CD4-positive, alpha-beta T cell treated with Interleukin-17A for 4 hours (primary cell): ENCODE measurements around the gene RARRES1.
"Not testable (repeated sequence)": the region's sequence is repeated elsewhere in the genome, so short reads cannot be mapped to it uniquely, and the experiment has no call there.

Experiments
- DNase-seq: peaks from one replicate; pipeline ENCODE4 v3.0.0-alpha.2; 2020; ENCODE audit warnings: mixed read lengths

Gene RARRES1

DNA sequence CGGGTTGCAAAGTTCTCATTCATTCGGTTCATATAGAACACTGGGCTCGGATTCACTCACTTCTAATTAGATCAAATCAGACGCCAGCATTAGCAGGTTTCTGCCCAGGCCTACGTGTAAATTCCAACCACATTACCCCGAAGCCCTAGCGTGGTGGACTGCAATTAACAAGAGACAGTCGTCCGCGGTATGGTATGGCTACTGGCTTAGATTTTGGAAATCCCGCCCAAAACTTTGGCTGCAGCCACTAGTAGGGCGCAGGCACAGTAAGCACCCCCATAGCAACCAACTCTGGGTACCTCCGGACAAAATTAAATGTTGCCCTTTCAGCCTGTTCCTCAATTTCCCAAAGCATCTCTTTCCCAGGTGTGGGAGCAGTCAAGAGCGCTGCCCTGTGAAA is 771 bp downstream of the RARRES1 start:
- no peak for DNase-seq

DNA sequence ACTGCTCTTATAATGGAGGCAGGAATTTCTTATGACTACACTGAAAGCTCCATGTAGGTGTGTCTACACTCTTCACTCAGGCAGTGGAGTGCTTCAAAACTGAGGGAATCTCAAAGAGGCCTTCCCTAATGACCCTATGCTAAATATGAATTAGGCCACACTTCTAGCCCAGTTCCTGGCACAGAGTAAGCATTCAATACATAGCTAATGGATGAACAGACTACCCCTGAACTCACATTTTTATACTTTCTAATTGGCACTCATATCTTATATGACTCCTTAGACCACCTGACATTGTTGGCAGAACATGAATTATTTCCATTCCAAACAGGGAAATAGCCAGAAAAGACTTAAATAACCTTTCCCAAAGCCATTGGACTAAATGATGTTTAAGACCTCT is 3.4 kb downstream of the RARRES1 start:
- no peak for DNase-seq

DNA sequence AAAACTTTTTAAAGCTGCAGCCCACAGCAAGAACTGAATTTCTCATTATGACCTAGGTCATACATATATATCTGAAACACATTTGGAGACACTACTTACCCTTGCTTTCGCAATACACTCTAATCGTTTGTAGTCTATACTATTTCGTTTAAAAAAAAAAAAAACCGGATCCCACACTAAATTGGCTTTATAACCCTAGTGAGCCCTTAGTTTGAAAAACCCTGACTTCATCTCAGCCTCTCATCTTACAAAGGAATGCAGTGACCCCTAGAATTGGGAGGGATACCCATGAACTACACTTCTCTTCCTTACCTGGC is 4.2 kb downstream of the RARRES1 start:
- no peak for DNase-seq

DNA sequence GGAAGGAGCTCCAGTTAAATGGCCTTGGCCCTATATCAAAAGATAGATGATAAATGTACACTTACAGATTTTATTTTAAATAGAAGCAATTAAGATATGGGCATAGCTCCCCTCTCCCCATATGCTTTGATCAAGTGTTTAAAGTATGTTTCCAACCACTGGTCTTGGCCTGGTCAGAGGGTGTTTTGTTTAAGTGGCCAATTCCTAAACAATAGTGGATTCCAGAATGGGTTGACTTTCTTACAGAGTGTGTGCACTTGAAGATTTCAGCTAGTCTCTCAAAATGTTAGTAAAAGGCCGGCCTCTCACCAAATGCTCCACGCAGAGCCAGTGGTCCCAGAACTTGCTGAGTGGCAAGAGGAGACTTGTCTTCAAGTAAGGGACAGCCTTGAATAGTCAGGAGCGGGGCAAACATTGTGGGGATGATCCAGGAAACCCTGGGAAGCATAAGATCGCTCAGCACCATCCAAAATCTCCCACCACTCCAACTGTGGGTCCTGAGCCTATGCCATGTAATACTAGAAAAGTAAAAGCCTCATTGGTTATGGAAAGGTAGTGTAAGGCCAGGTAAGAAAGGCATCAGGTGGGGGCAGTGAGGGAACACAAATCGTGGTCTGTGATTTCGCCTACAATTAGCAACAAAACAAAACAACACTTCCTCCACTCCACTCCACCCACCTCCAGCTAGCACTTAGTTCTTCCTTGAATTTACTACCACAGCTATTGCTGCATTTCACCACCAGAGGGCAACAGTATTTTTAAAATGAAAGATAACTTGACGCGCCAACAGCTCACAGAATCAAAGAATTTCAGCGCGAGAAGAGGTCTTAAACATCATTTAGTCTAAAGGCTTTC is 4.8 kb downstream of the RARRES1 start:
- peak; percentile 58 for DNase-seq

DNA sequence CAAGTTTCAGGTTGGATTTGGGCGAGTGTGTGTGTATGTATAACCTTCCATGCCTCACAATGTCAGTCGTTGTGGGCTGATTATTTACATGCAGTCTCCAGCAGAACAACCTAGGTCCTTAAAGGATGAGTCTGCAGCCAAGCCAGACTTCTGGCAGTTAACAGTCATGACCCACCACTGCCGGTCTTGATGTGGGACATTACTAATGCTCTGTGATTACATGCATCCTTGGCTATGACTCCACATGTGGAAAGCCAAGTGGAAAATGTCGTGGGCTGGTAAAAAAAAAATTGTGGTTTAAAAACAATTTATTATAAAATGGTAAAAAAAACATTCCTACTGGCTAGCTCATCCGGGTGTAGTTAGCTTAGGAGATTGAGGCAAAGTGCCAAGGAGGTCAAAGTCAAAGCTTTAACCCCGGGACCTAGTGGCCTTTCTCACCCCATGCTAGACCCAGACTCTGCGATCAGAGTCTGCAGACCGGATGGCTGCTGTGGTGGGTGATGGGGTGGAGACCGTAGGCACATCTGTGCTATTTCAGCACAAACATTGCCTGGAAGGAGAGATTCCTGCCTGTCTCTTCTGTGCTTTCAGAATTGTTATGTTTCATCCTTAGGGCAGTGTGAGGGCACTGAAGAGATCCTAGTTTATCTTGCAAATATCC is 6.8 kb downstream of the RARRES1 start:
- no peak for DNase-seq

DNA sequence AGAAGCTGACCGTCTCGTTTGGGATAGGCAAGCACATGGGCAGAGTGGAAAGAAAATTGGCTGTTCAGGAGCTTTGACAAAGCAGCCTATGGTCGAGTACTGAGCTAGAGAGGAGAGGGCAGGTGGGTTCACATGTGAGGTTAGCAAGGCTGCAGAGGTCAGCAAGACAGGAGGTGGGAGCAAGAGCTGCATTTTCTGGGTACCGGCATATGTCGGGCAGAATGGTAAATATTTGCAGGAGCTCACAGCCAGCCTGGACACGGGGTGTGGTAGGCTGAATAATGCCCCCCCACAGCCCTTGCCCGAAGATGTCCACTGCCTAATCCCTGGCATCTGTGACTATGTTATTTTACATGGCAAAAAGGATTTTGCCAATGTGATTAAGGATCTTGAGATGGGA is 8.3 kb downstream of the RARRES1 start:
- DNase-seq, result no peak

DNA sequence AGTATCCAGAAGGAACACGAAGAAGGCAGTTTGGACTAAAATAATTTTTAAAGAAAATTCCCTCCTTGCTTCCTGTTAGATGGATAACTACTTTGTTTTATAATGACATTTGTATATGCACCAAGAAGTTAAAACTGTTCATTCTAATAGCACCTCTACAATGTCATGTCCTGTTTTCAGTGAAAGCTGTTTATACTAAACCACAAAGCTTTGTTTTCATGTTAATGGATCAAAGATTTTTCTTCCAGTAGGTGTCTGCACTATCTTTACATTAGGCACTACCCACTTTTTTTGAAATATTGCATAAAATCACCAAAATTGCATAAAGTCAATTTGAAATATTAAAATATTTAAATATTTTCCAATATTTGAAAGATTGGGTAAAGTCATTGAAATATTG is 10.1 kb downstream of the RARRES1 start:
- DNase-seq, result no peak

DNA sequence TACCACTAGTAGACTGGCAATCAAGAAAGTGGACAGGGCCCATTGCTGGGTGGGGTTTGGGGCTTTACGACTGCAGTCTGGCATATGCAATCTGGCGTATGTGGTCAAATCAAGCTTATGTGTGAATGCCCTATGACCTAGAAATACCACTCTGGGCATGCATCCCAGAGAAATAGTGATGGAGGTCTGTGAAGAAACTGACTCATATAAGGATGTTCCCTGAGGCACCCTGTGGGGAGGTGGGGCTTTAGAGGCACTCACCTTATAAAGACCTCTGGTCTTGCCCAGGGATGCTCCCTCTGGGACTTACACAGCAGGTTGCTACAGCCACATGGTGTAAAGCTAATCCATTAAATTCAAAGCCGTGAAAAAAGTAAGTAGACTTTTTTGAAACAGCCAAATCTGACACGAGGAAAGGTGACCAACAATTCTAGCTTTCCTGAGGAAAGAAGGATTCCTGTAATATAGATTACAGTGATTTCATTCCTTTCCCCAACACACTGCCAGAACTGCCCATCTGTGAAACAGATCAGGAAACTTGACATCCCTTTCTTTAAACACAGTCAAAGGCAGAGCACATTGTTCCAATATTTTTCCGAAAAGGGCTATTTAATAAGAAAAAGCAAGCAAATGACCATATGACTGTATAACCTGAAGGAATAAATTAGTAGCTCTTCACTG is 13.6 kb downstream of the RARRES1 start:
- no peak for DNase-seq

DNA sequence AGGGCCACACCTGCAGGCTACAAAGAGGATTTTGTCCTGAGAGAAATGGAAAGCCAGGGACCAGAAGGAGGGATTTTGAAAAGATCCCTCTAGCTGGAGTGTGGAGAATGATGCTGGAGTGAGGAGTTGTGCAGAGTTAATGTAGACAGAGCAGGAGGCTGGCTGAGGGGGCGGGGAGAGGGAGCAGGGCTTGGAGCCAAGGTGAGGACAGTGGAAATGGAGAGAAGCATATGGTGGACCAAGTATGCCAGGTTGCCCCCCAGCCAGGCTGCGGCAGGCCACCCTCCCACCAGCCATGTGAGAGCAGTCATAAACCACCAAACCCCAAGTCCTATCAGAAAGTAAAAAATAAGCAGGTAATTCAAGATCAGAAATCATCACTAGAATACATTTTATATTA is 14.7 kb downstream of the RARRES1 start:
- DNase-seq, result no peak

DNA sequence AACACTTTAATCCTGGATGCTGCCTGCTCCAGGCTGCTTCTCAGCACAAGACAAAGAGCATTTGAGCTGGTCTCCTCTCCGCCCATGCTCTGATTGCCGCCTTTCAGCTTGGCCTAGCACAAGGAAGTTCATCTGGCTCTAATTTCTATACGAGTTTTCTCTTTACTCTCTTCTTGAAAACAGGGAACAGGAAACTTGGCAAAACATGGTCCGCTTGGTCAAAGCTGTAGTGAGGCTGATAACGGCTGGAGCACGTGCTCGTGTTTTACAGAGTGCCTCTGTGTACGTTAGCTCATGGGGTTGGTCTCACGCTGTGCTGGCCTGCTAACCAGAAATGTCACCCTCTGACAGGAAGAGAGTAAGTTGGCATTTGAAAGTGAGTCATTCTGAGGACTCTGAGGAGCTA is 19.2 kb downstream of the RARRES1 start:
- no peak for DNase-seq

DNA sequence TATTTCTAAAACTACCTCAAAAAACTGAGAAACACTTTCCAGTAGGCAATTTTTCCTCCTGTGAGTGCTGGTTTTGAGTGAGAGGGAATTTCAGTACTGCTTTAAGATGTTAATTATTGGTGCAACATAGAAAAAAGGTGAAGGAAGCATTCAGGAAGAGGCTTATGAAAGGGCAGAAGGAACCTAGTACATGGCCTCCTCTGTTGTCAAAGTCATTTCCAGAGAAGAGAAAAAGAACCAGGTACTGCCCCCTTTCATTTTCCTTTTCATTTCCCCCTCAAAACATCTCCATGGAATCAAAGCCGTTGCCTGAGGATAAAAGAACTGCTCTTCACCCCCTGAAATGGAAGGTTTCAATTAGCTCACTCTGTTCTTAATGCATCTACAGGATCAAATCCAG is 19.8 kb downstream of the RARRES1 start:
- no peak for DNase-seq

DNA sequence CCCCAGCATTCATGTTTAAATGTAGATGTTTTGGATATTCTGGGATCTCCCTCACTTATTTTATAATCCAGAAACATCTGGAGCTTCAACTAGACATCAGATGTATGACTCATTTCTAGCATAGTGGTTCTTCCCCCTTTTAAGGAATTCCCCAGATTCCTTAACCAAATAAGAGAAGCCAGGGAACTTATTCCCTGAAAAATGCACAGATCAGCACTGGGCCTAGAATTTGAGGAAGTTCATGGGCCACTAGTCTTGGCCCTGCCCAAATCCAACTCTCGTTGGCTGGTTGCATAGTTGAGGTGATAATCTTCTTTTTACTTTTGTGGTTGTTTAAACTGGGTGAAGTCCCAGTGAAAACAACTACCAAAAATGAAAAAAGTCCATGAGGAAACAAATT is 20.4 kb downstream of the RARRES1 start:
- no peak for DNase-seq

DNA sequence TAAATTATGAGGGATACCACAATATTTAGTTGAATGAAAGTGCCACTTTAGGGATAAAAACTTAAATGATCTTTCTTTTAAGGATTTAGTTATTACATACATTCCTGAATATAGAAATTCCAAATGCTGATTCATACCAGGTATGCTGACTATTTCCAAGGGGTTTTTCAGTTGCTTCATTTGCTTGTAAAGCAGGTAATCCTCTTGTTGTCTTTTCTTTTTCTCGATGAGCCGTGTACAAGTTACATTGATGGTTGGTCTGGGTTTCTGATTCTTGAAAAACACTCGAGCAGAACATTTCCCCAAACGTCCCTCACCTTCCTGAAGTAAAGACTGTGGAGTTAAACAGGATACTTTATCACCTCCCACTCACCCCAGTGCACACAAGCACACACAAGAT is 21.7 kb downstream of the RARRES1 start:
- no peak for DNase-seq

DNA sequence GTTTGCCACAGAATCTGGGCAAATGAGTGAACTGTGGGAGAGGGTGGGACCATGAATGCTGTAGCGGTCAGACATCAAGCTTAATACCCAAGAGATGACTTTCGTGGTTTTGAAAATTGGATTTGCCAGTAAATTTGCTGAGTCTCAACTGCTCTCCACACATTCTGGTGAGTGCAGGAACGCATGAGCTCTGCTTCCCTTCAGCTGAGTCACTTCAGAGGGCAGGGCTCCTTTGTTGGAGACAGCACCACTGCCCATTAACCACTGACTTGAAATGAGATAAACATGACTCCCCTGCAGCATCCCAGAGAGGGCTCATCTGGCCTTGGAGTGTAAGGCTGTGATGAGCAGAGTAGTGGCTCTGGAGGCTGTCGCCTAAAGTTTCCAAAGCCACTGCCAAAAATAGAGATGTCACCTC is 22.6 kb downstream of the RARRES1 start:
- no peak for DNase-seq

DNA sequence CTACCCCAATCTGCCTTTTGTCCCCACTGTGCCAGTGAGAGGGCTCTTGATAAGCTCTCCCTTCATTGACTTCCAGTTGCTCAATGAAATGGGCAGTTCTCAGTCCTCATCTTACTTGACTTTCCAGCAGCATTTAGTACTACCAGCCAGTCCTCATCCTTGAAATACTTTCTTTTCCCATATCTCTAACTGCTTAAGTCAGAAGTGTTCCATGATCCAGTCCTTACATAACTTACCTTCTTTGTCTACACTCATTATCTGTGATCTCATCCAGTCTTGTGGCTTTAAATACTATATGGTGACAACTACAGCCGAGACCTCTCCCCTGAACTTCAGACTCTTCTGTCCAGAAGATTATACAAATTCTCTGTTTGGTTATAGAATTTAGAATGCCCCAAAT is 28.7 kb downstream of the RARRES1 start:
- DNase-seq, result no peak

DNA sequence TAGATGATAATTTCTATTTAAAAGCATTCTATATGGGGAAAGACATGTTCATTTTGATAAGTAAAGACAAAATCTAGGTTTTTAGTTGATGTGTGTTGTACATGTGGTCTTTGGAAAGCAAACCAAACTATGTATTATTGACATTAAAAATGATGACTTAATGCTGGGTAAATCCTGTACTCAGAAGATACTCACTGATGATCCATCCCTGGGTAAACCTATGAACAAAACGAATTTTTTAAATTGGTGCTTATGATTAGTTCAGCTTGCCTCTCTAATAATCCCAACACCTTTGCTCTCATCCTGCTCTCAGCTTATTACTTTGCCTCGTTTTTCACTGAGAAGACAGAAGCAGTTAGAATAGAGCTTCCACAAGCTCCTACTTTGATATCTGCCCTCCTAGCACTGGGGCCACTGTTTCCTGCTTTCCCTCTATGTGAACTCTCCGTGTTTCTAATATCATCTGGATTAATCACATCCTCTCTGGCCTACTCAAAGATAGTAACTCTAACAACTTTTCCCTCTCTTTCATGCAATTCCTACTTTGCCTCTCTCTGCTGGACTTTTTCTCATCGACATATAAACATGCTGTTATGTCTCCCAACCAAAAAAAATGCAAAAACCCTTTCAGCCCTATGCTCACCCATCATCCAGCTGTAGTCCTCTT is 29.3 kb downstream of the RARRES1 start:
- DNase-seq, result no peak

DNA sequence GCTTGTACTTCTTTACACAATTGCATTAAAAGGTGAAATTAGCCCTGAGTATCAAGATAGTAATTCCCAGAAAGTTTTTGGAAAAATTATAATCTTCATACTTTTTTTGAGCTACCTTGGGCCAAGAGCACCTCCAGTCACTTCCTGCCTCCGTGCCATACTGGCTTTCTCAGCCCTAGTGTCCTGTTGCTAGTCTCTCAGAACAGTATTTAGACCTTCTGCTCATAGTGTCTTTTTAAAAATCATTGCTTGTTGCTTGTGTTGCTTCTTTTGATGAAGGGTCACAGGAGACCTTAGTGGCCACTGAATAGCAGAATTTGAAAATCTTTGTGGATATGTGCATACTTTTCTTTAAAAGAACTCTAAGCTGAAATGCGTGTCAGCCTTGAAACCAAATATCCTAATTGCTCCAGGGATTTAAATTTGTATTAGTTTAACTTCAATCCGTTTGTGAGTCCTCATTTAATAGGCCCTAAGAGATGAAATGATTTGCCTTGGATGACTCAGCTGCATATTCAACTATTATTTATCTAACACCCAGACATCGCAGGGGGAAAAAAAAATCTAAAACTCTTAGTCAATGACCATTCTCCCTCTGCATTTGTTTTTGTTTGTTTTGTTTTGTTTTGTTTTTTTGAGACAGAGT is 30.7 kb downstream of the RARRES1 start:
- DNase-seq, result no peak

DNA sequence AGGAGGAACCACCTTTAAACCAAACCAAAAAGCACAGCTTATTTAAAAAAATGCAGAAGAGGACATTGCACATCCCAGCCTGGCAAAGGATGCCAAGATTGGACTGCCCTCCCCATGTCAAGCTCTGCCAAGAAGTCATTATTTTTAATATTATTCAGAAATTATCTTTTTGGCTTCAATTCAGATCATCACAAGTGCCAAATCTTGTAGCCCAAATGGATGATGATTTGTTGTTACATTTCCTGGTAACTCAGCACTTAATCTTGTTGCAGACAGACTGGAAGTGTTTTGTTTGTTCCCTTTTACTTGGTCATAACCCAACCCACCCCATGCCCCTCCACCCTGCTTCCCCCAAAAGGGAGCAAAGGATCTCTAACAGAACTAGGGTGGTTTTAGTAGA is 31.7 kb downstream of the RARRES1 start:
- DNase-seq, result no peak

DNA sequence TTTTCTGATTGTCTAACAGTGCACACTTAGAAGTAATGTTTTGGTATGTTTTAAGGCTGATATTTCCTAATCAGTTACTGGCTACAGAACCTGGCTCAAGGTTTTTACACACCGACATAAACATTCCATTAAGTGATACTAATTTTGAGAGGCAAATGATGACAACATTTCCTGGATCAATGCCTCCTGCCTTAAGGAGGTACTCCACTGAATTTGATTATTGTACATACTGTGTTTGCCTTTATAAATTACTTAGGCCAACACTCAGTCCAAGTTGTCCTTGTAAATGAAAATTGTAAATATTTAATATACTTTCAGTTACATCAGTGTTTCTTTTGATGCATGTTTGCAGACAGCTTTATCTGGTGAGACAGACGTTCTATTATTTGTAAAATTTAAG is 35.6 kb downstream of the RARRES1 start:
- no peak for DNase-seq

DNA sequence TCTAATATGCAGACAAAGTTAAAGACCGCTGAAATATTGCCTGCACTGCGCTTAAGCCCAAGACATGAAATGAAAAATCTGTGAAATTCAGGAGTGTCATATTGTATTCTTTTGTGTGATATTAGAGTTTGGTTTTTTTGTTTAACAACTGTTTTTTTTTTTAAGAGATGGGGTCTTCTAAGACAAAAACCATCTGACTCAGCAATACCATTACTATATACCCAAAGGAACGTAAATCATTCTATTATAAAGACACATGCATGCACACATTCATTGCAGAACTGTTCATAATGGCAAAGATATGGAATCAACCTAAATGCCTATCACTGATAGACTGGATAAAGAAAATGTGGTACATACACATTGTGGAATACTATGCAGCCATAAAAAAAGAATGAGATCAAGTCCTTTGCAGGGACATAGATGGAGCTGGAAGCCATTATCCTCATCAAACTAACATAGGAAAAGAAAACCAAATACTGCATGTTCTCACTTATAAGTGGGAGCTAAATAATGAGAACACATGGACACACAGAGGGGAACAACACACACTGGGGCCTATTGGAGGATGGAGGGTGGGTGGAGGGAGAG is 38.3 kb downstream of the RARRES1 start:
- DNase-seq, result not testable (repeated sequence)

DNA sequence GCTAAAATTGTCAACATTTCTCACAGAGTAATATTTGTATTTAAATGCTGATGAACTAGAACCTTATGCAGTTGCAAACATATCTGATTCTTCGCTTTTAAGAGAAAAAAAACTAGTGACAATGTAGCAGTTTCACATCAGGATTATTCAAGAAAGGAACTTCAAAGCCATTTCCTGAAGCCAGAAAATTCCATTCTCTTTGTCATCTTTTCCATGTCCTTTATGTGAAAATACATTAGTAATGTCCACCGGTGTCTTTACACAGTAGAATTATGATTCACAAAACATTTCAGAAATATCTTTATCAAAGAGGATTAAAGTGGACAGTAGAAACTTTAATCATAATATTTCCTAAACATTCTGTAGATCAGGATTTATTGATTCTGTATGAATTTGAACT is 47.1 kb downstream of the RARRES1 start:
- DNase-seq, result no peak

DNA sequence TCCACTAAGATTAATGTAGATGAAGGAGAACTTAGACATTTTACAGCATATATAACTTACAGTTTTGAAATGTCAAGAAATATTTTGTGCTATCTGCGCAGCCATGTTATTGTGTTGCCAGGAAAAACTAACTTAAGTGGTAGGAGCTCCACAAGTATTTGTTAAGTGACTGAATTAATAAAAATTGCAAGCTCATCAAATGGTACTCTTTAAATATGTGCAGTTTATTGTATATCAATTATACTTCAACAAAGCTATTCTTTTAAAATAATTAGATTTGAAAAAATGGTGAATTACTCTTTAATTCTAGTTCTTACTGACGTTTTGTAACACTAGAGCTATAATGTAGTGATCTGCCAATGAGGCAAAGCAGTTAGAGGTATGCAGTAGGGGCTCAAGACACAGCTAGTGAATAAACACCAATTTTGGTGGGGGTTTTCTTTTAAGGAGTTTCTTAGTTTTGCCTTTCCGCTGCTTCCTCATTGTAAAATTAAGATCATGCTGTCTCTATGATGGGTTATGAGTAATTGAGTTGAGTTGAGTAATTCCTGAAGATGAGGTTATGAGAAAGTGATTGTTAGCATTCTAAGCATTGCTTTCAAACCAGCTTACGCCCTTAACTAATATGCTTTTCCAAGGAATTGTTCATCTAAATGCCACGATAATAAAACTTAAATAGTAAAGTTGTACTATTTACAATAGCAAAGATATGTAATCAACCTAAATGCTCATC is 48.9 kb downstream of the RARRES1 start:
- DNase-seq, result no peak
